ENCODE data around the gene GIGYF1.

DNA sequence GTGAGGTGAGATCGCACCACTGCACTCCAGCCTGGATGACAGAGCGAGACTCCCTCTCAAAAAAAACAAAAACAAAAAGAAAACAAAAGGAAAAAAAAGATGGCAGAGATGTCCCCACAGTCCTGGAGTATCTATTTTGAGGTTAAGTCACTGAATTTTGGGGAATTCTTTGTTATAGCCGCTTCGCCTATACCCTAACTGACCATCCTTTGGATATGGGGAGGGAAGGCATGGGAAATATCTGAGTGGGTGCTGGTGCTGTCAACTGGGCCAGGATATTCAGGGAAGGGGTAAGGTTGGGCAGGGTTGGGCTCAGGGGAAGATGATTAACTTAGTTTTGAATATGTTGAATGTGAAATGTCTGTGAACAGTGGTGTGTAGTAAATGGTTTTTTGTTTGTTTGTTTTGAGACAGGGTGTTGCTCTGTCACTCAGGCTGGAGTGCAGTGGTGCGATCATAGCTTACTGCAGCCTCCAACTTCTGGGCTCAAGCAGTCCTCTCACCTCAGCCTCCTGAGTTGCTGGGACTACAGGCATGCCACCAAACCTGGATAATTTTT, 28.8 kb downstream of the GIGYF1 start:
- TF ChIP-seq POLR2A (IDR thresholded peaks at IDR 0.05) (no peak), EP300 (IDR thresholded peaks at IDR 0.05) (no peak), POLR2AphosphoS5 (IDR thresholded peaks at IDR 0.05) (no peak)
- TF ChIP-seq, protein P1, sequence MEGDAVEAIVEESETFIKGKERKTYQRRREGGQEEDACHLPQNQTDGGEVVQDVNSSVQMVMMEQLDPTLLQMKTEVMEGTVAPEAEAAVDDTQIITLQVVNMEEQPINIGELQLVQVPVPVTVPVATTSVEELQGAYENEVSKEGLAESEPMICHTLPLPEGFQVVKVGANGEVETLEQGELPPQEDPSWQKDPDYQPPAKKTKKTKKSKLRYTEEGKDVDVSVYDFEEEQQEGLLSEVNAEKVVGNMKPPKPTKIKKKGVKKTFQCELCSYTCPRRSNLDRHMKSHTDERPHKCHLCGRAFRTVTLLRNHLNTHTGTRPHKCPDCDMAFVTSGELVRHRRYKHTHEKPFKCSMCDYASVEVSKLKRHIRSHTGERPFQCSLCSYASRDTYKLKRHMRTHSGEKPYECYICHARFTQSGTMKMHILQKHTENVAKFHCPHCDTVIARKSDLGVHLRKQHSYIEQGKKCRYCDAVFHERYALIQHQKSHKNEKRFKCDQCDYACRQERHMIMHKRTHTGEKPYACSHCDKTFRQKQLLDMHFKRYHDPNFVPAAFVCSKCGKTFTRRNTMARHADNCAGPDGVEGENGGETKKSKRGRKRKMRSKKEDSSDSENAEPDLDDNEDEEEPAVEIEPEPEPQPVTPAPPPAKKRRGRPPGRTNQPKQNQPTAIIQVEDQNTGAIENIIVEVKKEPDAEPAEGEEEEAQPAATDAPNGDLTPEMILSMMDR (IDR thresholded peaks at IDR 0.05) = no peak

Measured in stomach (tissue), 4 donors.